ENCODE measurements around the gene ZNF878.

The ZNF878 gene

DNA sequence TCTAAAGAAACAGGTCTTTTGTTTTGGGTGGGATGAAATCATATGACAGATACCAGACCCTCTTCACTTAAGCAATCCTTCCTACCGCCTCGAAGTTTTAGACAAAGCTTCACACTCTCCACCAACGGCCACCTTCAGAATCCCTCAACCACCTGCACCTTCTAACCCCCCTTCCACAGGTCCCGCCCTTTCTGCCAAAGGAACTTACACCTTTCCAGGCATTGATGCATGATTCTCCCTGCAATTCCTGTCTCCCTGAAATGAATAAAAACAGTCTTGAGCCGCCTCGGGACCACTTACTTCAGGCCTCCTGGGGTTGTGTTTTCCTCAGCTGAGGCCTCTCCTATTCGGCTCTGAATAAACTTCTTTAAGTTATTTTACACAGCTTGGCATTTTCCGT is 18.1 kb downstream of the ZNF878 start:
- TF ChIP-seq, protein P1, sequence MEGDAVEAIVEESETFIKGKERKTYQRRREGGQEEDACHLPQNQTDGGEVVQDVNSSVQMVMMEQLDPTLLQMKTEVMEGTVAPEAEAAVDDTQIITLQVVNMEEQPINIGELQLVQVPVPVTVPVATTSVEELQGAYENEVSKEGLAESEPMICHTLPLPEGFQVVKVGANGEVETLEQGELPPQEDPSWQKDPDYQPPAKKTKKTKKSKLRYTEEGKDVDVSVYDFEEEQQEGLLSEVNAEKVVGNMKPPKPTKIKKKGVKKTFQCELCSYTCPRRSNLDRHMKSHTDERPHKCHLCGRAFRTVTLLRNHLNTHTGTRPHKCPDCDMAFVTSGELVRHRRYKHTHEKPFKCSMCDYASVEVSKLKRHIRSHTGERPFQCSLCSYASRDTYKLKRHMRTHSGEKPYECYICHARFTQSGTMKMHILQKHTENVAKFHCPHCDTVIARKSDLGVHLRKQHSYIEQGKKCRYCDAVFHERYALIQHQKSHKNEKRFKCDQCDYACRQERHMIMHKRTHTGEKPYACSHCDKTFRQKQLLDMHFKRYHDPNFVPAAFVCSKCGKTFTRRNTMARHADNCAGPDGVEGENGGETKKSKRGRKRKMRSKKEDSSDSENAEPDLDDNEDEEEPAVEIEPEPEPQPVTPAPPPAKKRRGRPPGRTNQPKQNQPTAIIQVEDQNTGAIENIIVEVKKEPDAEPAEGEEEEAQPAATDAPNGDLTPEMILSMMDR (IDR thresholded peaks at IDR 0.05; ENCODE audit: insufficient read depth, missing control alignments), result no peak
- FAIRE-seq (no peak), DNase-seq (ENCODE audit: insufficient read length, low spot score) (no peak)

DNA sequence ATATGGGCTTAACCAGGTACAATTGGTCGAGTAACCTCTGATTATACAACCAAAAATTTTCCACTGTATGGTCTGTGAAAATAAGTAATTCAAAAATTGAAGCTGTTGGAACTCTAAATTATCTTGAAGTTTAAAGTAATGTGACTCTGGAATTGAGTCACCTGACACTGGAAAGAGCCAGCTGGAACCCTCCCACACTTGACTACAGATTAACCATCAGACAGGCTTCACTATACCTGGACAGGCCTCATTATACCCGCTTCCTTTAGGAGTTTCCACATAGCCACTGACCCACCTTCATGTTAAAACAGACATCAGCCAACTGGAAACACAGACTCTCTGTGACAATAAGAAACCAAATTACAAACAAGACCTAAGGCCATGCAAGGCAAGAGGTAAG is 18.6 kb downstream of the ZNF878 start:
- TF ChIP-seq, protein P1 (IDR thresholded peaks at IDR 0.05; ENCODE audit: insufficient read depth, missing control alignments), result no peak
- FAIRE-seq, result no peak
- no peak for DNase-seq (ENCODE audit: insufficient read length, low spot score)

DNA sequence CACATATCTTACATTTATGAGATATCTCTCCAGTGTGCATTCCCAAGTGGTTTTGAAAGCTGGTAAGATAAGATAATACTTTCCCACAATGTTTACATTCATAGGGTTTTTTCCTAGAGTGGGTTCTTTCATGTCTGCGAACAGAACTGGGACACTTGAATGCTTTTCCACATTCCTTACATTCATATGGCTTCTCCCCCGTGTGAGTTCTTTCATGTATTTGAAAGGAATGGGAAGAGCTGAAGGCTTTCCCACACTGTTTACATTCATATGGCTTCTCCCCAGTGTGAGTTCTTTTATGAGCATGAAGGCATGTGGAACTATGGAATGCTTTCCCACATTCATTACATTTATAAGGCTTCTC is 37.0 kb downstream of the ZNF878 start:
- TF ChIP-seq, protein P1 (IDR thresholded peaks at IDR 0.05; ENCODE audit: insufficient read depth, missing control alignments), result no peak
- FAIRE-seq, result no peak
- no peak for DNase-seq (ENCODE audit: insufficient read length, low spot score)

DNA sequence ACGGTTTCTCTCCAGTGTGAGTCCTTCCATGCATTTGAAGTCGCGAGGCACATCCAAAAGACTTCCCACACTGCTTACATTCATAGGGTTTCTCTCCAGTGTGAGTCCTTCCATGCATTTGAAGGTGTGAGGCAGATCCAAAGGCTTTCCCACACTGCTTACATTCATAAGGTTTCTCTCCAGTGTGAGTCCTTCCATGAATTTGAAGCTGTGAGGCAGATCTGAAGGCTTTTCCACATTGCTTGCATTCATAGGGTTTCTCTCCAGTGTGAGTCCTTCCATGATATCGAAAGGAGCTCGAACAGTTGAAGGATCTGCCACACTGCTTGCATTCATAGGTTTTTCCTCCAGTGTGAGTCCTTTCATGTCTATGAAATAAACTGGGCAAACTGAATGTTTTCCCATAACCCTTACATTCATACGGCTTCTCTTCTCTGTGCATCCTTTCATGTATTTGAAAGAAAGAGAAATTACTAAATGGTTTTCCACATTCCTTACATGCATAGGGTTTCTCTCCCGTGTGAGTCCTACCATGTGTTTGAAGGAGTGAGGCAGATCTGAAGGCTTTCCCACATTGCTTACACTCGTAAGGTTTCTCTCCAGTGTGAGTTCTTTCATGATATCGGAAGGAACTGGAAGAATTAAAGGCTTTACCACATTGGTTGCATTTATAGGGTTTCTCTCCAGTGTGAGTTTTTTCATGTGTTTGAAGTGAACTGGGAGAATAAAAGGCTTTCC is 37.6 kb downstream of the ZNF878 start:
- TF ChIP-seq, protein P1 (IDR thresholded peaks at IDR 0.05; ENCODE audit: insufficient read depth, missing control alignments), result no peak
- DNase-seq (ENCODE audit: insufficient read length, low spot score) (no peak), FAIRE-seq (no peak)

DNA sequence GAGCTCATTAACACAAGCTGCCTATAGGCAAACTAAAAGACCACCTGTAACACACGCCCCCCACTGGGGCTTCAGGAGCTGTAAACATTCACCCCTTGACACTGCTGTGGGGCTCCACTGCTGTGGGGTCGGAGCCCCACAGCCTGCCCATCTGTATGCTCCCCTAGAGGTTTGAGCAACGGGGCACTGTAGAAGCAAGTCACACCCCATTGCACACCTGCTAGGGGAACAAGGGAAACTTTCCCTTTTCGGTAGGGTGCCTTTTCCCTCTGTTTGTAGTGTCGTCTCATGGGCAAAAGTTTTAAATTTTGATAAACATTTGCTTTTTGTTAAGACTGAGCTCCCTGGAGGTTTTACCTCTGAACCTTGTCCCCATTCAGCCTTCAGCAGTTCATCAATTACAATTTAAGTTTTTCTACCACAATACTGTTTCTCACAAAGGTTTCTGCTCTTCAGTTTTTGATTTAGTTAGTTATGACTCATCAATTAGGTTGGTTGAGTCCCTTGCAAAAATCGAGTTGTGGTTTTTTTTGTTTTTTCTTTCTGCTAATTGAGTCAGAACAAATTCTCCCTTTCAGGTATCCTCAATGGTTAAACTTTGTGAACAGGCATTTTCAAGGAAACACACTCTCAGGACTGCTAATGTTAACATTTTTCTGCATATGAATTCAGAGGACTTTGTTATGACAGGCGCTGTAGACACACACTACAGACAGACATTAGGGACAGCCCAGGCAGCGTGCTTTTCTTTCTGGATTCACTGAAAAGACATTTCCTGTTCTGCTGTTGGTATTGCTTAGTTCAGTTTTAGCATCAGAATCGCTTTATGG is 52.4 kb downstream of the ZNF878 start:
- DNase-seq (ENCODE audit: insufficient read length, low spot score) (no peak), FAIRE-seq (no peak)
- TF ChIP-seq, protein P1 (IDR thresholded peaks at IDR 0.05; ENCODE audit: insufficient read depth, missing control alignments), result no peak

DNA sequence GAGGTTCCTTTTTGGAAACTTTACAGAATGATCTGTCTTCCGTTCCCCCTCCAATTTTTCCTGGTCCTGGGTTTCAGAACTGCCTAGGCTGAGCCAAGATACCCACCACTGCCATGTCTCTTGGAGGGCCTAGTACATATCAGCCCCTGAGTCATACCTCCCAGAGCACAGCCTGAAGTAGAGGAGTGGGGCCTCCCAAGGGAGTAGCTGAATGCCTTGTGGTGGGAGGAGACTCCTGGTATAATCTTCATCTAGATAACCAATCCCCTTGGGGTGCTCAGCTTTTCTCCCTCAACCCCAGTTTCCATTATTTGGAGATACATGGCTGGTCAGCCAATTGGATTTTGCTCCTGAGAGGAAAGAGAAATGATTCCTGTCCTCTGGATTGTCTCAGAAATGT is 57.6 kb downstream of the ZNF878 start:
- TF ChIP-seq, protein P1 (IDR thresholded peaks at IDR 0.05; ENCODE audit: insufficient read depth, missing control alignments), result no peak
- FAIRE-seq (no peak), DNase-seq (ENCODE audit: insufficient read length, low spot score) (no peak)

Data from D721Med (cell line).